Measurements from ENCODE around the gene GET3. TPM values are rescaled to one million over a fixed set of nuclear protein-coding genes. Genes with fewer than 3 reads are reported as not detected.

GET3 gene
- total RNA-seq, 3 donors from 2014 or later: 92.8 to 95.1 (median 93.8) TPM

DNA sequence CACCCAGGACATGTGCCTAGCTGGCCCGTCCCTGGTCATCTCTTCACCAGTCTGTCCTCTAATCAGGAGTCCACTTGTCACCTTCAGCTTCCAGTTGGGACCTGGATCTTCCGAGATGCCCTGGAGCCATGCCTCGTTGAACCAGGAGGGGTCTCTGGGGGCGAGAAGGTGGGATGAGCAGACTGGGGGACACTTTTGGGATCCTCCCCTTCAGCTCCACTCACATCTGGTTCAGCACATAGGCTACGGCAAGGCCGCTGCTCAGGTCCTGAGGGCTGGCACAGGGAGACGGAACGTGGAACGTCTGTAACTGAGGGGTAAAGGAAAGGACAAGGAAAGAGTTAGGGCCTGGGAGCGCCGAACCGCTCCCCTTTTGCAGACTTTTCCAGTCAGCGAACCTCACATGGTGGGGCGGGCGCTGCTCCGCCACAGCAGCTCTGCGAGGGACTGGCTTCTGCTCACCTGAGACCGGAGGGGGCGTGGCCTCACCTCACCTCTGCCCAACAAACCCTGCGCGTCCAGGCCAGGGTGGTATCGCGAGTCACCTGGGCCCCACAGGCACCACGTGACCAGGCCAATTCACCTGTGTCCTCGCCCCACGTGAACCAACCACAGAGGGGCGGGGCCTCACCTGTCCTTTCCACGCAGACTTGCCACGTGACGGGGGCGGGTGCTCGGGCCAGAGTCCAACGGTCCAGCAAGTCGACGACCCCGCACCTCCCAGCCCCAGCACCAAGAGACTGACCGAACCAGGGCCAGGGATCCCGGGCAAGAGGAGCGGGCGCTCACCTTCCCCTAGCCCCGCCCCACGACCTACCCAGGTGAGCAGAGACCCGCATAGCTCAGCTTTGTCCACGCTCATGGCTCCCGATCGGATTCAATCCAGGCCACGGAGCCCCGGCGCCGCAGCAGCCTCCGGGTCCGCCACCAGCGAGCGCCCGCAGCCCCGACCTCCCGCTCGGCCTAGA, 37.6 kb downstream of the GET3 start, which contains the start of gene HOOK2:
Gene HOOK2, minus strand, starts transcription at position 965 of the 968 bp plus-strand sequence. Its CDS starts 103 bp downstream, at position 862.
- Mint-ChIP-seq H3K27me3 (ENCODE audit: low read depth) (no peaks in the 10 kb centered on the region), H3K4me1 (ENCODE audit: low read depth) (peaks cover 26% of the 10 kb centered on the region), H3K36me3 (ENCODE audit: insufficient read depth) (no peaks in the 10 kb centered on the region), H3K4me3 (peak within 1 kb of the TSS; percentile 79), H3K9me3 (no peaks in the 10 kb centered on the region)
- DNase-seq (peak; percentile 44), ATAC-seq (peak in 1 of 2 donors; percentile 1)

DNA sequence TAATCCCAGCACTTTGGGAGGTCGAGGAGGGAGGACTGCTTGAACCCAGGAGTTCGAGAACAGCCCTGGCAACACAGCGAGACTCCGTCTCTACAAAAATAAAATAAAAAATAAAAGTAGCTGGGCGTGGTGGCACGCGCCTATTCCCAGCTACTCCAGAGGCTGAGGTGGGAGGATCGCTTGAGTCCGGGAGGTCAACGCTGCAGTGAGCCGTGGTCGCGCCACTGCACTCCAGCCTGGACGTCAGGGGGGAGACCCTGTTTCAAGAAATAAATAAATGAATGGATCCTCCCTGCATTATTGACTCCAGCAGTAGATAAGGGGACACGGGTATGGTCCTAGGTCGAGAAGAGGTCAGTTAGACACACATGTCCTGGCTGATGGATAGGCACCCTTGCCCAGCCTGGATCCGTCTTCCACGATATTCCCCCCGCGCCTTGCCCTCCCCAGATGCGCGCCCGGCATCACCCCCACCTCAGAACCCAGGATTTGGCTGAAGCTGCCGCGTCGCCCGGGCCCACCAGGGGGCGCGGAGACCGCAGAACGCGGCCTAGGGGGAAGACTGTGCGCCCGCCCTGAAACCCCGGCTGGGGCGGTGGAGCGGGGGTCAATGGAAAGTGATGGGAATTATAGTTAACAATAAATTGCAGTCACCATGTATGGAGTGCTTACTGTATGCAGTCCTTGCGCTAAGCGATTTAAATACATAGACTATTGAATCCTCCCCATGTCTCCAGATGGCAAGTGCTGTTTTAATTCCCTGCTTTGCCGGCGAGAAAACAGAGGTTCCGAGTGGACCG, 40.1 kb downstream of the GET3 start:
- ATAC-seq (peak; percentile 47 to 48), DNase-seq (peak; percentile 82)
- Mint-ChIP-seq H3K4me1 (ENCODE audit: low read depth) (peaks cover 36% of the 10 kb centered on the region), H3K36me3 (ENCODE audit: insufficient read depth) (no peaks in the 10 kb centered on the region), H3K9me3 (no peaks in the 10 kb centered on the region), H3K27me3 (ENCODE audit: low read depth) (no peaks in the 10 kb centered on the region), H3K4me3 (peak overlapping the region; percentile 83)

DNA sequence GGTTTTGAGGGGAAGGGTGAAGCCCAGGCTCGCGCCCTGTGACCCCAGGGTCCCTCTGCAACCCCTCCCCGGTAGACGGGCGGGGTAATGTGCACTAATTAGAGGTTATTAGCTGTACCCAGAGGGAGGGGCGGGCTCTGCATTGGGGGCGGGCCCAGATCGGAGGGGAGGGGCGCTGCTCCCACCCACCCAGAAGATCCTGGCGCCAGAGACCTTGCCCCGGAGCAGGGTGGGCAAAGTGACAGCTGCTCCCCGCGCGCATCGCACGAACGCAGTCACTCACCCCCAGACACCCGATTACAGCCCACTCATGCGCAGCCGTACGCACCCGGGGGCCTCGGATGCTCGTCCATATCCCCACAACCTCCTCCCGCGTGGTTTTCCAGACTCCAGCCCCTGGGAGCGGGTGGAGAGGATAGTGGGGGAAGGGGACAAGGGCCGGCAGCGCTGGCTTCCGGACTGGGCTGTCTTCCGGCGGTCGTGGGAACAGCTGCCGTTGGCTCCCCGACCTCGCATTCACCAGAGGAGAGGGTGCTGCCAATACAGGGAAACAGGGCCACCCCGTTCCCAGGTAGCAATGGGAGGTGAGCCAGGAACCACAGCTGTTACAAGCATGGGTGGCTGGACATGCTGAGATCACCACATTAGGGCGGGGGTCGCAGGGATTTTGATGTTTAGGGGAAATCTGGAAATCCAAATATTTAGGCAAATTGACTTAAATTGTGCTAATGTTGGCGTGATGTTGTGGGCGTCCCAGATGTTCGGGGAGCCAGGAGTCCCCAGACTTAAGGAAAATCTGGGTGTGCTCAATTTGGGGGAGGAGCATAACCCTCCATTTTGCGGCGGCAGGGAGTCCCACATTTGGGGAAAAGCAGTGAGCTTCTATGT, 41.0 kb downstream of the GET3 start:
- H3K4me1 Mint-ChIP-seq (ENCODE audit: low read depth): peaks cover 36% of the 10 kb centered on the region
- H3K9me3 Mint-ChIP-seq: no peaks in the 10 kb centered on the region
- DNase-seq: no peak
- ATAC-seq: peak; percentile 4 to 13
- no peaks in the 10 kb centered on the region for H3K36me3 Mint-ChIP-seq (ENCODE audit: insufficient read depth)
- peak overlapping the region; percentile 83 for H3K4me3 Mint-ChIP-seq
- H3K27me3 Mint-ChIP-seq (ENCODE audit: low read depth): no peaks in the 10 kb centered on the region

DNA sequence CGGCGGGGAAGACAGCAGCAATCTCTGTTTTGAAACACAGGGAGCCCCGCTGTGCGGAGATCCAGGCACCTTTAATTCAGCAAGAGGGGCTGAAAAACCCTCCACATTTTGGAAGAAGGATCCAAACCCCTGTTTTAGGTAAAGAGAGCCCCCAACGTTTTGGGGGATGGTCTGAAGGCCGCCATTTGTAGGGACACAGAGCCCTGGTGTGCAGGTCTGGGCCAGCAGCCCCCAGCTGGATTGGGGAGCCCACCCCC, 41.5 kb downstream of the GET3 start:
- no peaks in the 10 kb centered on the region for H3K9me3 Mint-ChIP-seq

DNA sequence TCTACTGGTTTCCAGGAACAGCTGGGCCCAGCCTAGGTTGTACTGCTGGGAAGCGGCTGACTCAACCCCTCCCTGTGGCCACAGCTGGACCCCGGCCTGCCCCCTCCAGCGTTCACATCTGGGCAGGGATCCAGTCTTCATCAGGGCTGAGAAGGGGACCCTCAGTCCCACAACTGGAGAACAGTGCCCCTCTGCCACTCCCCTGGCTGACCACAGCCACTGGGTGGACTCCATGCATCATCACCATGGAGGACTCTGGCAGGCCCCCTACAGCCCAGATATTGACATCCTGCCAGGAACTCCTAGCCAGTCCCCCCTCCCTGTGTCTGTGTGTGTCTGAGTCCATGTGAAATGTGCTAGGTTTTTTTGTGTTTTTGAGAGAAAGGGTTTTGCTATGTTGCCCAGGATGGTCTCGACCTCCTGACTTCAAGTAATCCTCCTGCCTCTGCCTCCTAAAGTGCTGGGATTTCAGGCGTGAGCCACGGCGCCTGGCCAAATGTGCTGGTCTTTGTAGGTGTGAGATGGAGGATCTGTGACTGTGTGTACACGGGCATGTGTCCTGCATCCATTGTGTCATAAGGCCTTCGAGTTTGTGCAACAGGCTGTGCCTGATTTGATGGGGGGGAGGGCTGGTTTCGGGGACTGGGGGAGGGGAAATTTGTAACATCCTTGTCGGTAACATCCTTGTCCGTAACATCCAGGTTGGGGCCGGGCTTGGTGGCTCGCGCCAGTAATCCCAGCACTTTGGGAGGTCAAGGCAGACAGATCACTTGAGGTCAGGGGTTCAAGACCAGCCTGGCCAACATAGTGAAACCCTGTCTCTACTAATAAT, 42.1 kb downstream of the GET3 start:
- DNase-seq: no peak
- H3K27me3 Mint-ChIP-seq (ENCODE audit: low read depth): no peaks in the 10 kb centered on the region
- peak overlapping the region; percentile 35 for H3K4me3 Mint-ChIP-seq
- ATAC-seq: no peak
- no peaks in the 10 kb centered on the region for H3K36me3 Mint-ChIP-seq (ENCODE audit: insufficient read depth)
- peaks cover 38% of the 10 kb centered on the region for H3K4me1 Mint-ChIP-seq (ENCODE audit: low read depth)
- H3K9me3 Mint-ChIP-seq: no peaks in the 10 kb centered on the region

More for the DNA sequence above, 41.5 kb downstream of the GET3 start:
- H3K4me3 Mint-ChIP-seq: peak overlapping the region; percentile 83
- ATAC-seq: no peak
- H3K27me3 Mint-ChIP-seq (ENCODE audit: low read depth): no peaks in the 10 kb centered on the region
- peaks cover 38% of the 10 kb centered on the region for H3K4me1 Mint-ChIP-seq (ENCODE audit: low read depth)
- DNase-seq: no peak
- no peaks in the 10 kb centered on the region for H3K36me3 Mint-ChIP-seq (ENCODE audit: insufficient read depth)

DNA sequence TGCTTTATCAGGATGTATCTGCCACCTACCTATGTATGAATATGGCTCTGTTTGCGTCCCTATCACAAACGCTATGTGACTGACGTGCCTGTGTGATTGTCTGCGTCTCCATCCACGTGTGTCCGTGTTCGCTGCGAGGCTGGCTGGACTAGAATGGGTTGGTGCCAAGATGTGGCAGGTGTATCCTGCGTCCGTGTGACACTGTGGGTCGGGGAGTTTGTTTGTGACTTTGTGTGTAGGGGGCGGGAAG, 44.8 kb downstream of the GET3 start:
- DNase-seq: no peak
- Mint-ChIP-seq H3K36me3 (ENCODE audit: insufficient read depth) (no peaks in the 10 kb centered on the region), H3K4me1 (ENCODE audit: low read depth) (peaks cover 42% of the 10 kb centered on the region), H3K9me3 (no peaks in the 10 kb centered on the region), H3K4me3 (peak overlapping the region; percentile 87), H3K27me3 (ENCODE audit: low read depth) (no peaks in the 10 kb centered on the region)
- peak in 1 of 2 donors; percentile 8 for ATAC-seq

DNA sequence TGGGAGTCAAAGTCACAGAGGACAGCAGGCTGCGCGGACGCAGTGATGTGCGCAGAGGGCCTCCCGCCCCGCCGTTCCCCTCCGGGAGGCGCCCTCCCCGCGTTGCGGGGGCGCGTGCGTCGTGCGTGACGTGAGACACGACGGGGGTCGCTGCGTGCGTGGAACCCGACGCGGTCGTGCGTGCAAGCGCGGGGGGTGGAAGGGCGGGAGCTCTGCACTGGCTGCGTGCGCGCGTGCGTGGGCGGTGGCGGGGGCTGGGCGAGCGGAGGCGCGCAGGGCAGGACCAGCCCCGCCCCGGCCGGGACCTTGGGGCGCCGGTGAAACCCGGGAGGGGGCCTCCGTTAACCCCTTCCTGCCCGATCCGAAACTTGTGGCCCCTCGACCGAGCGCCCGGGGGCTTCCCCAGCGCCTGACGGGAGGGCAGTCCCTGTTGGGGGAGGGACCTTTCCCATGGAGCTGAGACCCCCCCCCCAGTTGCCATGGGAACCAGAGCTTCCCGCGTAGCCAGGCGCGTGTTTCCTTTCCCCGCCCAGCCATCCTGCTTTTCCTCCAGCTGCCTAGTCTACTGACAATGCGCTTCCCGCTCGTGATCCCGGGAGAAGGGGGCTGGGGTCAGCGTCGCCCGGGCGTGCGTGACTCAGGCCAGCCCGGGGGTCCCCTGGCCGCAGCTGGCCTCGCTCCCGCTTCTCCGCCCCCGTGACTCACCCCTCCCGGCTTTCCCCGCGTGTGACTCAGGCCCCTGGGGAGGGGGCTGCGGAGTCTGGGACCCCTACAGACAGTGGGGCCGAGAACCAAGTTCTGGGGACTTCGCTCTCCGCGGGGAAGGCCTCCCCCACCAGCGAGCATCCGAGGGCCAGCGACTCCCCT, 45.4 kb downstream of the GET3 start:
- no peaks in the 10 kb centered on the region for H3K27me3 Mint-ChIP-seq (ENCODE audit: low read depth)
- no peaks in the 10 kb centered on the region for H3K9me3 Mint-ChIP-seq

DNA sequence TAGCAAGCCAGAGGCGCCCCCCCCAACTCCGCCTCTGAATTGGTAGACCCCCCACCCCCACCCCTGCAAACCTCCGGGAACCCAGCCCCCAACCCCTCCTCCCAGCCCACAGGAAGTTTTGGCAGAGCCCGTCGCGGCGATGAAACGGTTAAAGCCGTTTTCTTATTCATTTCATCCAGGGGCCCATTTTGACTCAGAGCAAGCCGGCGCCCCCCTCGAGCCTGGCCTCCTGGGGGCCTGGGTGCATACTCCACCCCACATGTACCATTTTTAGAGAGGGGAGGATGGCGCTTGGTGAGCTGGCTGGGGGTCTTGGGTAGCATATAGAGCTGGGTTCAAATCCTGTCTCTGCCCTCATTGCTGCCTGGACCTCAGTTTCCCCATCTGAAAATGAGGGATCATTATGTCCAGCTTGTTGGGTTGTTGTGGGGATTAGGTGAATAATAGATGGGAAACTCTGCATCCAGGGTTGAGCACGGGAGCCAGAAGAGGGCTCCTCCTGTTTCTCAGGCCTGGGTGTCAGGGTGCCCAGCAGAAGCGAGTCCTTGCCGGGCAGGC, 46.1 kb downstream of the GET3 start:
- Mint-ChIP-seq H3K27me3 (ENCODE audit: low read depth) (no peaks in the 10 kb centered on the region), H3K4me3 (peak overlapping the region; percentile 67), H3K4me1 (ENCODE audit: low read depth) (peaks cover 38% of the 10 kb centered on the region), H3K9me3 (no peaks in the 10 kb centered on the region), H3K36me3 (ENCODE audit: insufficient read depth) (no peaks in the 10 kb centered on the region)
- peak; percentile 23 to 34 for ATAC-seq
- DNase-seq: no peak

More for the DNA sequence above, 45.4 kb downstream of the GET3 start:
- DNase-seq (peak; percentile 94), ATAC-seq (peak; percentile 58)
- Mint-ChIP-seq H3K36me3 (ENCODE audit: insufficient read depth) (no peaks in the 10 kb centered on the region), H3K4me1 (ENCODE audit: low read depth) (peaks cover 38% of the 10 kb centered on the region), H3K4me3 (peak overlapping the region; percentile 87)

DNA sequence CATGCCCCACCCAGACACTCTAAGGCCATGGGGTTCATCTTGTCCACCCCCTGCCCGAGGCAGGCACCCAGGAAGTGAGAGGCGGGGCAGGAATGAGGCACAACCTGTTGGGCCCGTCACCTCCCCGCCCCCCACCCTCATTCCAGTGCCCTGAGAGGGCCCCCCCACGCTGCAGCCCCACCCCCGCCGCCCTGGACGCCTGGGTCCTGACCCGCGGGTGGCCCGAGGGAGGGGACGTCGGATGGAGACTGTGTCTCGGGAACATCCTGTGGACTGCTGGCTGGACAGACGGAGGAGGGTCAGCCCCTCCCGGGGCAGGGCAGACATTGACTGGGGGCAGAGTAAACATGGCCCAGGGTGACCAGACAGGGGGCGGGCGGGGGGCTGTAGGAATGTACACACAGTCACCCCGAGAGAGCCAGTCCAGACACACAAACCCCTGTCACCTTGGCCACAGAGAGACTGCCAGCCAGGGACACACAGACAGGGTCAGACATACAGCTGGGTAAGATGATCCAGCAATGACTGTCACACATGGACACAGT, 46.6 kb downstream of the GET3 start:
- Mint-ChIP-seq H3K4me1 (ENCODE audit: low read depth) (peaks cover 38% of the 10 kb centered on the region), H3K27me3 (ENCODE audit: low read depth) (no peaks in the 10 kb centered on the region), H3K4me3 (peak overlapping the region; percentile 67), H3K9me3 (no peaks in the 10 kb centered on the region), H3K36me3 (ENCODE audit: insufficient read depth) (no peaks in the 10 kb centered on the region)
- no peak for DNase-seq
- no peak for ATAC-seq

DNA sequence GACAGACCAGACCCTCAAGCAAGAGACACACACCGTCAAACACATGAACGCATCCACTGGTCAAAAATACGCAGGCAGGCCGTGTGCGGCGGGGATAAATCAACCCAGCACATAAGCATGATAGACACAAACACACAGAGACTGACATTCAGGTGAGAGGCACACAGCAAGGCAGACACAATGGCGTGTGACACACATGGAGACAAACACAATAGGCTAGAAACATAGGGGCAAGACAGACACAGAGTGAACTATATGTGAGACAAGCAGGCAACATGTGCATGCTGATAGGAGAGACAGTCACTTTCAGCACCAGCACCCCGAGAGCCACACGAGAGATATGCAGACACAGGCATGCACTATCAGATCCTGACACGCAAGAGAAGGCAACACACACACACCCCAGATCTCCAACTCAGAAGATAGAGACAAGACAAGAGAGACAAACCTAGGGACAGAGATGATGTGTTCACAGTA, 47.1 kb downstream of the GET3 start:
- Mint-ChIP-seq H3K36me3 (ENCODE audit: insufficient read depth) (no peaks in the 10 kb centered on the region), H3K27me3 (ENCODE audit: low read depth) (no peaks in the 10 kb centered on the region), H3K4me1 (ENCODE audit: low read depth) (peaks cover 37% of the 10 kb centered on the region), H3K9me3 (no peaks in the 10 kb centered on the region), H3K4me3 (no peak overlapping the region)
- DNase-seq (no peak), ATAC-seq (peak in 1 of 2 donors; percentile 3)

DNA sequence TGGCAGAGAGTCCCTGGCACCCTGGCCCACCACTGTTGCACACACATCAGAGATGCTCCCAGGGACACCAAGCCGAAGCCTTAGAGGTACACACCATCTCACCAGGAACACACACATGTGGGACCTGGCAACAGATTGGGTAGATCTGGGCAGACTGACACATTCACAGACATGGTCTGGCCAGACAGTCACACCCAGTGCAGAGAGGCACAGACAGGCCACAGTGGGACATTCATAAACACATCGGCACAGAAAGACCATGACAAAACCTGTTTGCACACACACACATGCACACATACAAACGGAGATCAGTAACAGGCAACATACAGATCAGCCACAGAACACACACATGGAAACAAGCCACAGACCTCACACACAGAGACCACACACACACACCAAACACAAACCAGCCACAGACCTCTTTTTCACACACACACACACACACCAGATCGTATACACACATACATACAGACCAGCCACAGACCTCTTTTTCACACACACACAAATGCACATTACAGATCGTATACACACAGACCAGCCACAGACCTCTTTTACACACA, 47.7 kb downstream of the GET3 start:
- H3K4me1 Mint-ChIP-seq (ENCODE audit: low read depth): peaks cover 34% of the 10 kb centered on the region
- no peaks in the 10 kb centered on the region for H3K36me3 Mint-ChIP-seq (ENCODE audit: insufficient read depth)
- no peaks in the 10 kb centered on the region for H3K9me3 Mint-ChIP-seq
- no peaks in the 10 kb centered on the region for H3K27me3 Mint-ChIP-seq (ENCODE audit: low read depth)
- ATAC-seq (no peak), DNase-seq (no peak)
- H3K4me3 Mint-ChIP-seq: no peak overlapping the region

DNA sequence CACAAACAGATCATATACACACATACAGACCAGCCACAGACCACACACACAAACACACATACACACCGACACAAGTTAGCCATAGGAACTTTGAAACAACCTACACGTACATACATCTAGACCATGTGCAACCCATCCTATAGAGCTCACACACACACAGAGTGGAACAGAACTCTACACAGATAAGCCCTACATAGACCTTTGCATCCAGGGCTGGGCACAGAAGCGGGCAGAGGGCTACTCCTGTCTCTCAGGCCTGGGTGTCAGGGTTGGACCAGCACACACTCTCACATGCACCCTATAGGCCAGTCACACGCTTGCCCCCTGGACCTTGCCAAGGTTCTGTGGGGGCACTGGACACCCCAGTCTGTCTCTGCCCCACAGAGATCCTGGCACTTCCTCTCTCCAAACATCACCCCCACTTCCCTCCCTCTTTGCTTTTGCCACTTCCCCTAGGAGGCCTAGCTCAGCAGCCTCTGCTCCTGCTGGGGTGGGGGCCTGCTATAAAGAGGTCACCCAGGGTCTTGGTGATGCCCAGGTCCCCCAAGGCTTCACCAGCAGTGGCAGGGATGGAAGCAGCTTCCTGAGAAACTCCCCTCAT, 48.2 kb downstream of the GET3 start:
- H3K27me3 Mint-ChIP-seq (ENCODE audit: low read depth): no peaks in the 10 kb centered on the region
- no peaks in the 10 kb centered on the region for H3K36me3 Mint-ChIP-seq (ENCODE audit: insufficient read depth)
- no peak for ATAC-seq
- no peaks in the 10 kb centered on the region for H3K9me3 Mint-ChIP-seq
- H3K4me3 Mint-ChIP-seq: no peak overlapping the region
- peaks cover 38% of the 10 kb centered on the region for H3K4me1 Mint-ChIP-seq (ENCODE audit: low read depth)
- DNase-seq: no peak
